Activated CD4-positive, alpha-beta T cell treated with anti-CD3 and anti-CD28 coated beads, Interleukin-2, amount 10 ng/mL, durations not matched to agents 7 days and 5 days (primary cell): ENCODE data around the gene DOCK10. TPM values are rescaled to one million over a fixed set of nuclear protein-coding genes. Genes with fewer than 3 reads are reported as not detected.

Experiments used
- CTCF ChIA-PET: fragments of 350-600 bp; sonication (Branson Sonifier 250); formaldehyde crosslinking; loops from one replicate; lab custom pipeline; 2021; ENCODE audit warnings: antibody characterized with exemption; lab: Charles Lee
- POLR2A ChIA-PET: fragments of 350-600 bp; sonication (Branson Sonifier 250); formaldehyde crosslinking; loops from one replicate; lab custom pipeline; 2021; ENCODE audit warnings: antibody characterized with exemption; lab: Charles Lee
- DNase-seq: peaks from one replicate; pipeline ENCODE4 v3.0.0-alpha.2; 2020
- H3K27ac Mint-ChIP-seq: one replicate; pipeline ENCODE4 v1.8.0; 2021; ENCODE audit warnings: mild to moderate bottlenecking, moderate library complexity, mixed read lengths
- H3K27me3 Mint-ChIP-seq: one replicate; pipeline ENCODE4 v1.8.0; 2021; ENCODE audit warnings: mixed read lengths
- H3K36me3 Mint-ChIP-seq: one replicate; pipeline ENCODE4 v1.8.0; 2021; ENCODE audit warnings: low read depth, mixed read lengths
- H3K4me1 Mint-ChIP-seq: one replicate; pipeline ENCODE4 v1.8.0; 2021; ENCODE audit warnings: mixed read lengths
- H3K4me3 Mint-ChIP-seq: one replicate; pipeline ENCODE4 v1.8.0; 2021; ENCODE audit warnings: mild to moderate bottlenecking, moderate library complexity, mixed read lengths
- H3K9me3 Mint-ChIP-seq: one replicate; pipeline ENCODE4 v1.8.0; 2021; ENCODE audit warnings: mixed read lengths
- total RNA-seq, 2 experiments: library from RNA; stranded (reverse); gene quantifications; one replicate each; pipeline ENCODE4 v1.2.3, GENCODE V29; 2021

DOCK10 gene
- total RNA-seq, 2 experiments from 2014 or later, result 269 to 281 TPM

GRCh38 chr2:225040142-225040541 lies 2.1 kb downstream of the DOCK10 start:
- Mint-ChIP-seq H3K27ac (peak overlapping the region; percentile 99), H3K27me3 (peaks cover 12% of the 10 kb centered on the region), H3K4me3 (peak overlapping the region; percentile 98), H3K9me3 (peaks cover 3% of the 10 kb centered on the region), H3K36me3 (peaks cover 66% of the 10 kb centered on the region), H3K4me1 (peaks cover 65% of the 10 kb centered on the region)
- no peak for DNase-seq
- ChIA-PET CTCF (interaction anchor here (0.6 to 2.4 kb wide), 6 partner anchors 9 to 110 kb away, joined by 3 to 7 read pairs (median 3); no protein-coding TSS in a partner anchor), POLR2A (interaction anchor here (0.6 kb wide), 1 partner anchor 10 kb away, joined by 3 read pairs; no protein-coding TSS in a partner anchor)

- Mint-ChIP-seq H3K4me3 (peak overlapping the region; percentile 98), H3K9me3 (peaks cover 3% of the 10 kb centered on the region), H3K27me3 (no peaks in the 10 kb centered on the region), H3K27ac (peak overlapping the region; percentile 89), H3K36me3 (peaks cover 81% of the 10 kb centered on the region), H3K4me1 (peaks cover 77% of the 10 kb centered on the region)
- POLR2A ChIA-PET, result no interaction called here
- DNase-seq, result no peak
- CTCF ChIA-PET, result no interaction called here
These were observed 4.1 kb downstream of the DOCK10 start for GRCh38 chr2:225038231-225038523.

- Mint-ChIP-seq H3K27me3 (no peaks in the 10 kb centered on the region), H3K9me3 (peaks cover 3% of the 10 kb centered on the region), H3K4me1 (peaks cover 73% of the 10 kb centered on the region), H3K36me3 (peaks cover 78% of the 10 kb centered on the region), H3K27ac (peak overlapping the region; percentile 89), H3K4me3 (peak overlapping the region; percentile 98)
- POLR2A ChIA-PET, result no interaction called here
- no peak for DNase-seq
- CTCF ChIA-PET, result no interaction called here
These were observed 4.6 kb downstream of the DOCK10 start for GRCh38 chr2:225037415-225038230.

GRCh38 chr2:225036431-225036830 lies 5.8 kb downstream of the DOCK10 start:
- Mint-ChIP-seq H3K27me3 (no peaks in the 10 kb centered on the region), H3K27ac (no peak overlapping the region), H3K9me3 (peaks cover 3% of the 10 kb centered on the region), H3K4me3 (no peak overlapping the region), H3K36me3 (peaks cover 83% of the 10 kb centered on the region), H3K4me1 (peaks cover 80% of the 10 kb centered on the region)
- ChIA-PET POLR2A (no interaction called here), CTCF (no interaction called here)
- no peak for DNase-seq

- POLR2A ChIA-PET, result no interaction called here
- DNase-seq, result no peak
- CTCF ChIA-PET, result no interaction called here
- peaks cover 66% of the 10 kb centered on the region for H3K36me3 Mint-ChIP-seq
- H3K4me3 Mint-ChIP-seq, result no peak overlapping the region
- H3K27me3 Mint-ChIP-seq, result no peaks in the 10 kb centered on the region
- H3K9me3 Mint-ChIP-seq, result peaks cover 3% of the 10 kb centered on the region
- H3K27ac Mint-ChIP-seq, result no peak overlapping the region
- H3K4me1 Mint-ChIP-seq, result peaks cover 73% of the 10 kb centered on the region
These were observed 8.6 kb downstream of the DOCK10 start for GRCh38 chr2:225033440-225034318.

- no peak for DNase-seq
- no peak overlapping the region for H3K4me3 Mint-ChIP-seq
- ChIA-PET POLR2A (interaction anchor here (0.7 kb wide), 1 partner anchor 14 kb away, joined by 3 read pairs; no protein-coding TSS in a partner anchor), CTCF (interaction anchor here (0.7 kb wide), 1 partner anchor 361 kb away, joined by 3 read pairs; no protein-coding TSS in a partner anchor)
- H3K27ac Mint-ChIP-seq, result no peak overlapping the region
- peaks cover 64% of the 10 kb centered on the region for H3K36me3 Mint-ChIP-seq
- peaks cover 3% of the 10 kb centered on the region for H3K9me3 Mint-ChIP-seq
- no peaks in the 10 kb centered on the region for H3K27me3 Mint-ChIP-seq
- H3K4me1 Mint-ChIP-seq, result peaks cover 73% of the 10 kb centered on the region
These were observed 10.0 kb downstream of the DOCK10 start for GRCh38 chr2:225032246-225032645.

- Mint-ChIP-seq H3K27ac (peak overlapping the region; percentile 1), H3K4me3 (no peak overlapping the region), H3K27me3 (no peaks in the 10 kb centered on the region), H3K36me3 (peaks cover 63% of the 10 kb centered on the region), H3K4me1 (peaks cover 73% of the 10 kb centered on the region), H3K9me3 (peaks cover 3% of the 10 kb centered on the region)
- ChIA-PET POLR2A (no interaction called here), CTCF (no interaction called here)
- DNase-seq, result no peak
These were observed 10.7 kb downstream of the DOCK10 start for GRCh38 chr2:225031599-225031998.

- H3K4me3 Mint-ChIP-seq, result no peak overlapping the region
- no peak overlapping the region for H3K27ac Mint-ChIP-seq
- ChIA-PET CTCF (no interaction called here), POLR2A (no interaction called here)
- peaks cover 1% of the 10 kb centered on the region for H3K9me3 Mint-ChIP-seq
- DNase-seq, result no peak
- H3K36me3 Mint-ChIP-seq, result peaks cover 62% of the 10 kb centered on the region
- peaks cover 74% of the 10 kb centered on the region for H3K4me1 Mint-ChIP-seq
- H3K27me3 Mint-ChIP-seq, result no peaks in the 10 kb centered on the region
These were observed 11.4 kb downstream of the DOCK10 start for GRCh38 chr2:225030893-225031292.

GRCh38 chr2:225030203-225030602 lies 12.1 kb downstream of the DOCK10 start:
- no peaks in the 10 kb centered on the region for H3K27me3 Mint-ChIP-seq

GRCh38 chr2:225028572-225028971 lies 13.7 kb downstream of the DOCK10 start:
- Mint-ChIP-seq H3K27me3 (no peaks in the 10 kb centered on the region), H3K36me3 (peaks cover 46% of the 10 kb centered on the region), H3K27ac (no peak overlapping the region), H3K4me1 (peaks cover 59% of the 10 kb centered on the region), H3K4me3 (no peak overlapping the region), H3K9me3 (no peaks in the 10 kb centered on the region)
- POLR2A ChIA-PET, result no interaction called here
- no peak for DNase-seq
- CTCF ChIA-PET, result interaction anchor here (1.7 kb wide), 1 partner anchor 24 kb away, joined by 4 read pairs; no protein-coding TSS in a partner anchor

More at GRCh38 chr2:225030203-225030602, 12.1 kb downstream of the DOCK10 start:
- Mint-ChIP-seq H3K4me3 (no peak overlapping the region), H3K27ac (peak overlapping the region; percentile 63), H3K9me3 (no peaks in the 10 kb centered on the region), H3K36me3 (peaks cover 57% of the 10 kb centered on the region), H3K4me1 (peaks cover 72% of the 10 kb centered on the region)
- CTCF ChIA-PET, result no interaction called here
- POLR2A ChIA-PET, result no interaction called here
- no peak for DNase-seq

- H3K4me1 Mint-ChIP-seq, result peaks cover 65% of the 10 kb centered on the region
- H3K27ac Mint-ChIP-seq, result peak overlapping the region; percentile 61
- H3K27me3 Mint-ChIP-seq, result no peaks in the 10 kb centered on the region
- no peaks in the 10 kb centered on the region for H3K9me3 Mint-ChIP-seq
- ChIA-PET CTCF (interaction anchor here (1.7 kb wide), 1 partner anchor 25 kb away, joined by 4 read pairs; no protein-coding TSS in a partner anchor), POLR2A (no interaction called here)
- no peak overlapping the region for H3K4me3 Mint-ChIP-seq
- DNase-seq, result no peak
- peaks cover 53% of the 10 kb centered on the region for H3K36me3 Mint-ChIP-seq
These were observed 15.1 kb downstream of the DOCK10 start for GRCh38 chr2:225027061-225027762.

- Mint-ChIP-seq H3K36me3 (peaks cover 53% of the 10 kb centered on the region), H3K9me3 (no peaks in the 10 kb centered on the region), H3K4me1 (peaks cover 64% of the 10 kb centered on the region), H3K4me3 (no peak overlapping the region), H3K27ac (peak overlapping the region; percentile 65), H3K27me3 (no peaks in the 10 kb centered on the region)
- CTCF ChIA-PET, result interaction anchor here (0.5 to 0.6 kb wide), 2 partner anchors 648 to 1214 kb away, joined by 3 read pairs; no protein-coding TSS in a partner anchor
- peak; percentile 35 for DNase-seq
- POLR2A ChIA-PET, result no interaction called here
These were observed 16.2 kb downstream of the DOCK10 start for GRCh38 chr2:225025917-225026571.
